Endometrium (tissue), 2 donors: Measurements from ENCODE around the gene KRTAP5-9.
"Not testable (repeated sequence)": the region's sequence is repeated elsewhere in the genome, so short reads cannot be mapped to it uniquely, and the experiment has no call there.

Source experiments
- FAIRE-seq: peaks from 2 replicates; lab custom pipeline; 2012; peaks lifted over from hg19 to GRCh38; lab: Jason Lieb, UNC
- donor health status: control.
- donor health status: control.

KRTAP5-9 gene, protein sequence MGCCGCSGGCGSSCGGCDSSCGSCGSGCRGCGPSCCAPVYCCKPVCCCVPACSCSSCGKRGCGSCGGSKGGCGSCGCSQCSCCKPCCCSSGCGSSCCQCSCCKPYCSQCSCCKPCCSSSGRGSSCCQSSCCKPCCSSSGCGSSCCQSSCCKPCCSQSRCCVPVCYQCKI

DNA sequence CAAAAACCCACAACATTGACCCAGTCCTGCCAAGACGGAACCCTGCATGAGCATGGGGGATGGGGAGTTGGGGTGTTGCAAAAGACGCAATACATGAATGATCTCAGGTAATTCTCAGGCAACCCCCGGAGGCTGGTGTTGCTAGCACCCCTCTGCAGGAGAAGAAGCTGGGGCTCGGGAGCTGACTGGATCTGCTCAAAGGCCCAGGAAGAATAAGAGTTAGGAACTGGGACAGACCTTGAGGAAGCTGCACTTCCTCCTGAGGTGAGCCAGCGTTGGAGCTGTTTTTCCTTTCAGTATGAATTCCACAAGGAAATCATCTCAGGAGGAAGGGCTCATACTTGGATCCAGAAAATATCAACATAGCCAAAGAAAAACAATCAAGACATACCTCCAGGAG lies at the start of gene KRTAP5-9:
KRTAP5-9 (plus strand) TSS at position 301 of the 400 bp plus-strand sequence. CDS start 238 bp downstream, outside the sequence.
- no peak for FAIRE-seq

DNA sequence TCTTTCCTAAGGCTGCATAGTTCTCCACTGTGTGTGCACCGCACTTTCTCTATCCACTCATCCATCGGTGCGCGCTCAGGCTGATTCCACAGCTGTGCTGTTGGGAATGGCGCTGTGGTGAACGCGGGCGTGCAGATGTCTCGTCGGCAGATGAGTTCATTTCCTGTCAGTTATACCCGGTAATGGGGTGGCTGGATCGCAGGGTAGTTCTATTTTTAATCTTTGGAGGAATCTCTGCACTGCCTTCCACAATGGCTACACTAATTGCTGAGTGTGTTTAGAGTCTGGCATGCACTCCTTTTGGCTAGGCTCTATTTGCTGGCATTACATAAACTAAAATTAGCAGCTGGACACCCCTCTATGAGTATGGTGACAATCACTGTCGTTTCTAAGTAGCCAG lies 49.1 kb upstream of the KRTAP5-9 start:
- FAIRE-seq, result no peak

DNA sequence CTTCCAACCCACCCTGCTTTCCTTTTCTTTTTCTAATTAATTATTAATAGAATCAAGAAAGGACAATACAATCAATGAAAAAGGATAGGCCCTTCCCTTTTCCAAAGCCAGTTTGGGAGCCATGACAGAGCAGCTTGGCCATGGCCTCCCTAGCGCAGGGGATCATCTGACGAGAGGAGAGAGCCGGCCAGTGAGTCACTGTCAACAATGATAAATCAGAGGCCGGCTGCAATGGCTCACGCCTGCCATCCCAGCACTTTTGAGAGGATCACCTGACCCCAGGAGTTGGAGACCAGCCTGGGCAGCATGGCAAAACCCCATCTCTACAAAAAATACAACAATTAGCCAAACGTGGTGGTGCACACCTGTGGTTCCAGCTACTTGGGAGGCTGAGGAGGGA lies 48.7 kb upstream of the KRTAP5-9 start:
- FAIRE-seq, result no peak

DNA sequence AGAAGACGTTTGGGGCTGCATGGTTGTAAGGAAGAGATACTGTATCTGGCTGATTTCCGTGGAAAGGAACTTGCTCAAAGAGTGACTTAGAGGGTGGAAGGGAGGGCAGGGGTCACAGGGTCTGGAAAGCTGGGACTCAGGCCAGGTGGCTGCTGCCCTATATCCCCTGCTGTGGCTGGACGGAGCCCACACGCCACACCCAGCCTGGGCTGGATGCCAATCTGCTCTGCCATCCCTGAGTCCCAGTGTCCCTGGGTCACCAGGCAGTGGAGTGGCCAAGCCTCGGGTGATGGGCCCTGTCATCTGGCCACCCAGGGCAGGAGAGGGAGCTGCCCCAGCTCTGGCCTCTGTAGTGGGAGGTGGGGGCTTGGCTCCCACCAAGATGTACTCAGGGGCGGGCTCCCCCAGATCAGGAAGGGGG lies 47.6 kb upstream of the KRTAP5-9 start:
- no peak for FAIRE-seq

DNA sequence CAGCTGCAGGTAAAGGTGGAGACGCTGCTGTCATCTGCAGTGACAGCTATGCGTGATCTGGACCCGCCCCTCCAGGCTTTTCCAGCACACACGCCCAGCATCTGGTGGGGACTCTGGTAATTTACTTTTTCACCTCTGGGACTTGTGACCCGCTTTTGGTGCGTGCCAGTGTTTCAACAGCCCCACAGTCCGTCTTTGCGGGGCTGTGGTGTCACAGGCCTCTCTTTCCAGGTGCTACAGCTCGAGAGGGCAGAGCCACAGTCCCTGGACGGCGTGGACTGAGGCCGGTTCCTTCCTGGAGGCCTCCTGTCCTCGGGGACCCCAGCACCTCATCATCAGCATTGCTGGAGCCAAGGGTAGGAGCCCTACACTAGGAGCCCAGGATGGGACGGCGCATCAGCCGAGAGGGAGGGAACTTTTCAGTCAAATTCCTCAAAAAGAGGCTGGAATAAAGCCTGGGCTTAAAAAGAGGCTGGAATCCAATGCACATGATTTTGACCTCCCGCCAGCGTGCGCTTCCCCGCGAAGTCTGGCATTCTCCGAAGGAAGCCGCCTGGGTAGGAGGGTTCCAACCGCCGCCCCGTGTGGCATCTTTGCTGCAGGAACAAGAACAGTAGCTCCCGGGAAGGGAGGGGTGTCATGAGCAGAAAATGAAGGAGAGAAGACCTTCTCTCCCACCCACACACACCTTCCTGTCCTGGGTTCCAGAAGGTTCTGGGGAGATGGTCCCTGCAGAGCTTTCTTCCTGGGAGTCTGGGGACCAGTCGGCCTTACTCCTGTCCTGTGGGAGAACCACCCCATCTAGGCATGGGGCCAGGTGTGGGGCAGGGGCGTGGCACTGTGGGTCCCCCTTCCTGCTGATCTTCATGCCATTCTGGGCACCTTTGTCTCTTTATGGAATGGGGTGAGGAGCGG lies 46.9 kb upstream of the KRTAP5-9 start:
- no peak for FAIRE-seq

DNA sequence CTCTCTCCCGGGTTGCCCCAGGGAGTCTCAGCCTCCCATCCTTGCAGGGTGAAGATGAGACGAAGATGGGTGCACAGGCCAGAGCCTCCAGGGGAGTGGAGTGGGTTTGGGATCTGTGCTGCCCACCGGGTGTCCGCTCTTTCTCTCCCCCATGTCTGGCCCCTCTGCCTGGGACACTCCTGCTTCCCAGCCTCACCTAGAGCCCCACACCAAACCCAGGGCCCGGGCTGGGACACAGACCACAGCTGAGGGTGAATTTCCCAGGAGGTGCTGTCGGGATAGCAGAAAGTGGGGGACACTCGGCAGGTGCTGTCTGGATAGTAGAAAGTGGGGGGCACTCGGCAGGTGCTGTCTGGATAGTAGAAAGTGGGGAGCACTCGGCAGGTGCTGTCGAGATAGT lies 46.2 kb upstream of the KRTAP5-9 start:
- no peak for FAIRE-seq

DNA sequence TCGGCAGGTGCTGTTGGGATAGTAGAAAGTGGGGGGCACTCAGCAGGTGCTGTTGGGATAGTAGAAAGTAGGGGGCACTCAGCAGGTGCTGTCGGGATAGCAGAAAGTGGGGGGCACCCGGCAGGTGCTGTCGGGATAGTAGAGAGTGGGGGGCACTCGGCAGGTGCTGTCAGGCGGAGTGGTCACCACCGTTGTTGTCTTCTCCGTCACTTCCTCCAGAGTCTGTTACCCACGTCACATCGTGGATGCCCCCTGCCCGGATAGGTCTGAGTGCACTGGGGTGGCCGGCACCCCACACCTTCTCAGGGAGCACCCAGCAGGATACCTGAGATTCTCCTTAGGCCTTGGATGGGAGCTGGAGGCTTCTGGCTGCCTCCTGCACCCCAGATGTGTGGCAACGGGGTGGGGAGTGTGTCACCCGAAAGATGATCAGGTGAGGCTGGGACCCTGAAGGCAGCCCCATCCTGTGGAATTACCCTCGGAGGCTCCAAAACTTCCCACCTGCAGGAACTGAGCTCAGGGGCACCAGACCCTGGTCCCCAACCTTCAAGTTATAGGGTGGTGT lies 45.3 kb upstream of the KRTAP5-9 start:
- FAIRE-seq, result no peak

DNA sequence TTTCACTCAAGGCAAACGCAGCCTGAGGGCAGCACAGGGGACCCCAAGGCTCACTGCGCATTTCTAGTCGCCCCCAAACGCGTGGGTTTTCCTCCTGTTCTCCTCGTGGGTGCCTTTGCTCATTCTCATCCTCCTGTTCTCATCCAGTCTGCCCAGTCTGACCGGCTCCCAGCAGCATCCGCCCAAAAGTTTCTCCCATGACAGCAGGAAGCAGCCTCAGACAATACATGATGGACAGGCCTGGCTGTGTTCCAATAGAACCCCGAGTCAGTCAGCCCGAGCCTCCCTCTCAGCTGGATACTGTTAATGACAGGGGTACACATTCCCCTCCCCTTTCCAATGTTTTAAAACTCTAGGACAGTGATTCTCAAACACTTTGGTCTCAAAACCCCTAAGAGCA lies 43.7 kb upstream of the KRTAP5-9 start:
- no peak for FAIRE-seq

DNA sequence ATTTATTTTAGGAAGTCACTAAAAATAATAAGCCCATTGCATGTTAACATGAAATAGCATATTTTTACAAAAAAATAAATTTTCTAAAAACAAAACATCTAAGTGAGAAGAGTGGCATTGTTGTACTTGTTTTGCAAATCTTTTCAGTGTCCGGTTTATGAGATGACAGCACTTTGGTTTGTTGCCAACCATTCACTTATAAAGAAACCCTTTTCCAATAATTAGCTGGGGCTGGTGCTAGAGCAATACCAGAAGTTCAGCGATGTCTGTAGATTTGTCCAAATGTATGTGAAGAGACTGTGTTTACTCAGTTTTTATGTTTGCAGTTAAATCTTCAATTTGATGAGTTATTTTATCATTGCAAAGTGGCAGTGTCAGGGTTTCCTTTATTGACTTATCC lies 43.2 kb upstream of the KRTAP5-9 start:
- no peak for FAIRE-seq

DNA sequence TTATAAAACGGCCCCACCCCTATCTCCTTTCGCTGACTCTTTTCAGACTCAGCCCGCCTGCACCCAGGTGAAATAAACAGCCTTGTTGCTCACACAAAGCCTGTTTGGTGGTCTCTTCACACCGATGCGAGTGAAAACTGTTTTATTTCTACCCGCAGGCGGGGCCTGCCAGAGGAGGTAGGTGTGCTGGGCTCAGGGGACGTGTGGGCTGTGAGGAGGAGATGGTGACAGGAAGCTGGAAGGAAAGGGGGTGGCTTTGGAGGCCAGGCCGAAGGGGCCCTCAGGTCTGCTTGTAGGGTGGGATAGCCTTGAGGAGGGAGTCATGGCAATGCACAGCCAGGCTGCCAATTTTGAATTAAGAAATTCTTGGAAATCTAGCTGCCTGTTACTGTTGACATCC lies 42.4 kb upstream of the KRTAP5-9 start:
- FAIRE-seq, result no peak

DNA sequence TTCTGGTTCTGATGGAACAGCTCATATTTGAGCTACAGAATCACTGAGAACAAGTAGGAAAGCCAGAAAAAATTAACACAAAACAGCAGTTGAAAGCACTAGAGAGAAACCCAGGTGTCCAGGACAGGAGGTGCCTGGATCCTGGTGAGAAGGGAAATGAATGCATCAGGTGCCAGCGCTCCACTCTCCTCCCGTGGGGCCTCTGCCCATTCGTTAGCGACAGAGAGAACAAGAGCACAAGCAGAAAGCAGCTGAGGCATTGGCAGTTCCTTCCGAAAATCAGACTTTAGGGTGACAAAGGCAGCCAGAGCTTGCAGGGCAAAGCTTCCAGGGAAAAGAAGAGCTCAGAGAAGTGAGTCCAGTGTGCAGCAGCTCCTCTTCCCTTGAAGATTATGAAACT lies 41.1 kb upstream of the KRTAP5-9 start:
- no peak for FAIRE-seq

DNA sequence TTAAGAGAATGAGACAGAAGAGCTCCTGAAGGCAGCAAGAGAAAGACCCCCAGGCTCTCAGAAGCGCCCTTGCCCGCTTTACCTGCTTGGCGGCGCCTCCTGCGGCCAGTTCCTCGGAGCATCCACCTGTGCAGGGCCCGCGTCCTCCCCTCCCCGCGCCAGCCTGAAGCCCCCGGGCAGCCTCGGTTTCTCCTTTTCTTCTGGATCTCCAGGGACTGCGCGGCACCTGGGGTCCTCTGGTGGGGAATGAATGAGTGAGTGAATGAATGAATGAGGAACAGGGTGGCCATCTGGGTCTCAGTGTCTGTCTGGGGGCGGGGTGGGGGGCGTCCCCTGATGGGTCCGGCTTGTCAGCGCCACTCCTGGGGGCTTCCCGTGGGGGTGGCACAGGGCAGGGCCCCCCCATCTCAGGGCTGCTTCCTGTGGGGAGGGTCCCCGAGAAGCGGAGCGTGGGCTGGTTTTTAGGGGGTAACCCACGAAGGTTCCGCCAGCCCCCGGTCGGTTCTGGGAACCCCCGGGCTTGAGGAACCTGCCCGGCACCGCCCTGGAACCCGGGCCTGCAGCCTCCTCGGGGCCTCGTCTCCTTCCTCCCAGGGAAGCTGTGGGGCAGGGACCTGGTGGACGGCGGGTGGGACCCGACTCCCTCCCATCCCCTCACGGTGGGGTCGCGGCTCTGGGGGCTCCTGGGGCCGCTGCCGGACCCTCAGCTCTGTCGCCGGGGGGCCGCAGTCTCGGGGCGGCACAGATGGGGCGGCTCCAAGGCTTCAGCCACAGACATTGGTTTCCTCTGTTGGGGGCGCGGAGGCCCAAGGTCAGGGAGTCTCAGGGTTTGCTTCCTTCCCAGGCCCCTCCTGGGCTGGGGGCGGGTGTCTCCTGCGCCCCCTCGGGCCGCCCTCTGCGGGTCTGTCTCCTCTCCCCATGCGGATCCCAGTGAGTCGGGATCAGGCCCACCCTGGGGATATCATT lies 29.4 kb upstream of the KRTAP5-9 start:
- no peak for FAIRE-seq

DNA sequence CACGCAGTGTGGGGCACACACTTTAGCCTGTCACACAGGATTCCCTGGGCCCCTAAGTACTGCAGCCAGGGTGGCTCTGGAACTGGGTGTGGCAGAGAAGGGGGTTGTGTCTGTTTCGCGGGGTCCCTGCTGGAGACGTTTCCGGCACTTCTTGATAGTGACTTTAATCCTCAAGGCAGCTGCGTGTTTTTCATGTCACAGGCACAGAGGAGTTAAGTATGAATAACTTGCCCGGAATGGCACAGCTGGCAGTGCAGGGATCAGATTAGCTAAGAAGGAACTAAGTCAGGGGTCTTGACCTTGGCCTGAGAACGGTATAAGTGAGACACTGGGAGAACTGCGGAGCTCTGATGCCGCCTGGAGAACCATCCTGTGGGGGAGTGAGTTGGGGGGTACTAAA lies 28.7 kb upstream of the KRTAP5-9 start:
- no peak for FAIRE-seq

DNA sequence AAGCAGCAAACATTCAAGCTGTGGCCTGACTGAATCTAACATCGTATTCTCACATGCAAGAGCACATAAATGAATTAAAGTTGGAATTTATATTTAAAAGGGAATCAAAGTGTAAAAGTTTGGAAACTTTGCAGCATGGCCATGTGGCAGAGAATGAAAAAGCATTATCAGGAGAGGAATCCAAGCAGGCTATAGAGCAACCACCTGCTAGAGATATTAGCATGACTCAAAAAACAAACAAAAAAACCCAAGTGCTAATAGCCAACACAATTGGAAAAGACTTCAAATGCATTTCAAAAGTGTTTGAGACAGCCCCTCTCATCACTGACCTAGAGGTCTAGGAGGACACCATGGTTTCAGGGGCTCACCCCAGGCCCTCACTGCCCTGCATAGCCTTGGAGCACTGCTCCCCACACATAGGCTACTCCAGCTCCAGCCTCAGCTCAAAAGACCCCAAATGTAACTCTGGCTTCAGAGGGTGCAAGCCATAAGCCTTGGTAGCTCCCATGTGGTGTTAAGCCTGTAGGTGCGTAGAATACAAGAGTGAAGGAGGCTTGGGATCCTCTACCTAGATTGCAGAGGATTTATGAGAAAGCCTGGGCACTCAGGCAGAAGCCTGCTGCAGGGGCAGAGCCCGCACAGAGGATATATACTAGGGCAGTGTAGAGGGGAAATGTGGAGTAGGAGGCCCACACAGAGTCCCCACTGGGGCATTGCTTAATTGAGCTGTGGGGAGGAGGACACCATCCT lies 22.9 kb upstream of the KRTAP5-9 start:
- no peak for FAIRE-seq

DNA sequence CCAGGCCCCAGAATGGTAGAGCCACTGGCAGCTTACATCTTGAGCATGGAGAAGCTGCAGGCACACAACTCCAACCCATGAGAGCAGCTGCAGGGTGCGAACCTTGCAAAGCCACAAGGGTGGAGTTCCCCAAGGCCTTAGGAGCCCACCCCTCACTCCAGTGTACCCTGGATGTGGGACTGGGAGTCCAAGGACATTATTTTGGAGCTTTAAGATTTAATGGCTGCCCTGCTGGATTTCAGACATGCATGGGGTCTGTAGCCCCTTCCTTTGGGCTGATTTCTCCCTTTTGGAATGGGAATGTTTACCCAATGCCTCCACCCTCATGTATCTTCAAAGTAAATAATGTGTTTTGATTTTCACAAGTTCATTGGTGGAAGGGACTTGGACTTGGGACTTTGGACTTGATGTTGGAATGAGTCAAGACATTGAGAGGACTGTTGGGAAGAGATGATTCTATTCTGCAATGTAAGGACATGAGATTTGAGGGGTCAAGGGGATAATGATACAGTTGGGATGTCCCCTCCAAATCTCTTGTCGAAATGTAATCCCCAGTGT lies 22.2 kb upstream of the KRTAP5-9 start:
- FAIRE-seq, result no peak

DNA sequence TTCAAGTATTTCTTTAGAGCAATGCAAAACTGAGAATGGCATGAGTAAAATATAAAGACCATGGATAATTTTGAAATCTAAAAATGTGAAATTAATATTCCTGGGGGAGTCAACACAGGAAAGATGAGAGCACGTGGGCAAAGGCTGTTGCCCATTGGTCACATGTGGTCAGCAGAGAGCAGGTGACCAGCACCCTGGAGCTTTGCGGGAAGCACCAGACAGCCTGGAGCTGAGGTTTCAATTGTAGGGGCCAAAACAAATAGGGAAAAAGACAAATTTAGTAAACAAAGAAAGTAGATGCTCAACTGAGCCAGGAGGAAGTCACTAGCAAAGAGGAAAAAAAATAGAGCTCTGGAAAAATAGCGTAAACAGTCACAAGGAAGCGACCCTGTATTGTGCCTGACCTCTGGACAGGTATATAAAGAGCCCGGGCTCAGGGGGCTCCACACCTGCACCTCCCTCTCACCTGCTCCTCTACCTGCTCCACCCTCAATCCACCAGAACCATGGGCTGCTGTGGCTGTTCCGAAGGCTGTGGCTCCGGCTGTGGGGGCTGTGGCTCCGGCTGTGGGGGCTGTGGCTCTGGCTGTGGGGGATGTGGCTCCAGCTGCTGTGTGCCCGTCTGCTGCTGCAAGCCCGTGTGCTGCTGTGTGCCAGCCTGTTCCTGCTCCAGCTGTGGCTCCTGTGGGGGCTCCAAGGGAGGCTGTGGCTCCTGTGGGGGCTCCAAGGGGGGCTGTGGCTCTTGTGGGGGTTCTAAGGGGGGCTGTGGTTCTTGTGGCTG lies 21.2 kb upstream of the KRTAP5-9 start, which contains the start of gene KRTAP5-7:
KRTAP5-7 (plus strand) TSS at position 472 of the 780 bp plus-strand sequence; CDS start at position 506, 34 bp downstream.
- FAIRE-seq, result not testable (repeated sequence)

DNA sequence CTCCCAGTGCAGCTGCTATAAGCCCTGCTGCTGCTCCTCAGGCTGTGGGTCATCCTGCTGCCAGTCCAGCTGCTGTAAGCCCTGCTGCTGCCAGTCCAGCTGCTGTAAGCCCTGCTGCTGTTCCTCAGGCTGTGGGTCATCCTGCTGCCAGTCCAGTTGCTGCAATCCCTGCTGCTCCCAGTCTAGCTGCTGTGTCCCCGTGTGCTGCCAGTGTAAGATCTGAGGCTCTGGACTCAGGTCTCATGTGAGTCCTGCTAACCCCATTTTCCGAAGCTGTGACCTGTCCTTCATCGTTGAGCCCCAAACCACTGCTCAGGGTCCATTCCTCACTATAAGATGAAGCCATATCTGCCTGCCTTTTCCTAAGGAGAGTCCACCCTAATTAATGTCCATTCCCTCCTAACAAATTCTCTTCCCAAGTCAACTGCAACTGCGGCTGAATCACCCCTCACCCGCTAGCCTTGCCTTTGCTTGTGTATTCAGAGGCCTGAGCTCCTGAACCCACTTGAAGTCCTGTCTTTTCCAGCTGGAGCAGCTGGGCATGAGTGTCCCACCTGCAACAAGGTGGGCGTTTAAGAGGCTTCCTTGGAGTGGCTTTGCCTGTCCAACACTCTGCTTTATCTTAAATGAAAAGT lies 20.5 kb upstream of the KRTAP5-9 start:
- FAIRE-seq, result no peak

DNA sequence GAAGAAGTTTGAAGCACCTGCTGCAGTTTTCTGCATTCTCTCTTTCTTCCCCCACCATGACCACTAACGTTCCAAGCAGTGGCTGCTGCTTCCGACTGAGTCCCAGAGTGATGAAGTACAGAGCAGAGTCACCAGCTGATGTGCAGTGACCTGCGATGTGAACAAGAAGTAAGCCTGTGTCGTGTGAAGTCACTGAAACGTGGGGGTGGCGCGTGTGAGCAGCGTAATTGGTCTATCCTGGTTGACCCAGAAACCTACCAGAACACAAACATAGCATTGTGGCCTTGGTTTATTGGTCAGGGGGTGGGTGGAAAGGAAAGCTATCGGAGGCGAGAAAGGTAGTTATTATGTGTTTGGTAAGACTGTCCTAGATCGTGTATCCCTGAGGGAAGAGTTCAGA lies 17.6 kb upstream of the KRTAP5-9 start:
- FAIRE-seq, result no peak

DNA sequence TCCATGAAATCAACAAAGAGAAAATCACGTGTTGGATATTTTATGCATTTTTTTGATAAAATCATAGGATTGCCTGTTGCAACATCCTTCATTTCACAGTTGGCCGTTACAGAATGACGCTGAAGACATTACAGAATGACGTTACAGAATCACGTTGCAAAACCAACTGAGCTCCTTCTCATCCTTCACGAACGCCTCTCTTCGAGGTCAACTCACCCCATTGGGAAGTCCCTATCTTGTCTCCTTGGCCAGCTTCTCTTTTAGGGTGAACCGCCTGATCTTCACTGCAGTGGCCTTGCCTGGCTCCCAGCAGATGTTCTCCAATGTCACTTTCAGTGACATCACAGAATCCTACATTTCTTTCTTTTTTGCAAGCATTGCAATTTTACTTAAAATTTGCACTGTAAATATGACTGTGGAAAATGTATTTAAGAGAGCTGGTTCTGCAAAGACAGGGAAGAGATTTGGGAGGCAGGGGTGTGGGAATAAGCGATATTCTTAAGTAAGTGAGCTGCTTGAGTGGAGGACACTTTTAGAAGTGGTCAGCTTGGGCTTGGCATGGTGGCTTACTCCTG lies 16.1 kb upstream of the KRTAP5-9 start:
- no peak for FAIRE-seq
